ENCODE results near the gene ITGAE.

- TF ChIP-seq CTCF (IDR thresholded peaks at IDR 0.05) (no peak), EP300 (IDR thresholded peaks at IDR 0.05) (no peak), CEBPB (IDR thresholded peaks at IDR 0.05) (no peak), EHMT2 (IDR thresholded peaks at IDR 0.05; ENCODE audit: low read depth) (no peak), USF2 (IDR thresholded peaks at IDR 0.05) (no peak), BHLHE40 (IDR thresholded peaks at IDR 0.05; ENCODE audit: low read depth, low read length) (no peak), RNF2 (IDR thresholded peaks at IDR 0.05; ENCODE audit: borderline replicate concordance, low read depth) (no peak), JUN (IDR thresholded peaks at IDR 0.05) (no peak), RAD21 (conservative IDR thresholded peaks at IDR 0.05 in 1 of 2, IDR thresholded peaks at IDR 0.05 in 1 of 2) (no peak), HDAC2 (IDR thresholded peaks at IDR 0.05) (no peak), POLR2AphosphoS2 (conservative IDR thresholded peaks at IDR 0.05; ENCODE audit: low read length) (no peak), POLR2A (IDR thresholded peaks at IDR 0.05; ENCODE audit: low read length) (no peak), ELK1 (IDR thresholded peaks at IDR 0.05; ENCODE audit: low read depth, low read length) (no peak)
Measured at GRCh38 chr17:3813171-3813570, 12.2 kb upstream of the ITGAE start.

Measured in A549 (cell line).